ENCODE data around the gene LMCD1.
"Not testable (repeated sequence)": the region's sequence is repeated elsewhere in the genome, so short reads cannot be mapped to it uniquely, and the experiment has no call there.

The LMCD1 gene

DNA sequence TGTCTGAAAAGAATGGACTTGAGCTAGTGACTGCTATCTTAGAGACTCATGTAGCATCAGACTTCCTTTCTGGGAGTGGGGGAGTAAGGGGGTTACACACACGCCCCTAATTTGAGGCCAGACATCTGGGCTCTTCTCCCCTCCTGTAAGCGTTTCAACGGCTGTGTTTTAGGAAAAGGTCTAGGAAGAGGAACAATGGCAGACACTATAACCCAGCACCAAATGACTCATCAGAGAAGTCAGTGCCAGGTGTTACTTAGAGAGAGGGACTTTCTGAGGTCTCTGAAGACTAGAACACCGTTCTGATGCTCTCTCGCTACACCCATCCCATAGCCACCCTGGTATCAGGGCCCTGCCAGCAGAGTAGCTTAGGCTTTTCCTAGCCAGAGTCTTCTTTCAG lies 77.5 kb downstream of the LMCD1 start:
- FAIRE-seq (peak; percentile 51), DNase-seq (ENCODE audit: insufficient read length, low spot score) (peak; percentile 27)

DNA sequence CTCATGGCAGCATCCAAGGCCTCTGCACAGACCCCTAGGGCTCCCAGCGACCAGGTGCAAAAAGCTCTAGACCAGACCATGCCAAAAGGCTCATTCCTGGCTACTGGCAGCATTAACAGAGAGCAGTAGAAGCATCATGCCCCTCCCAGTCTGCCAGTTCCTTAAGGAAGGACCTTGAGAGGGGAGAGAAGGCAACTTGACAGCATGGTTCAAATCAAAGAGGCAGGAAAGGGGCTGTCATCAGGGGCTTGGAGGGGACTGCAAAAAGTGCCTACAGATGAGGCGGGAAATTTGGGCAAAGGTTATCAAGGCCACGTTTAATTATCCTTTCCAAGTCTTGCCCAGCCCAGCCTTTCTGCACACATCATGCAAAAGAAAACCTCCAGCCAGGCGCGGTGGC lies 78.3 kb downstream of the LMCD1 start:
- no peak for FAIRE-seq

DNA sequence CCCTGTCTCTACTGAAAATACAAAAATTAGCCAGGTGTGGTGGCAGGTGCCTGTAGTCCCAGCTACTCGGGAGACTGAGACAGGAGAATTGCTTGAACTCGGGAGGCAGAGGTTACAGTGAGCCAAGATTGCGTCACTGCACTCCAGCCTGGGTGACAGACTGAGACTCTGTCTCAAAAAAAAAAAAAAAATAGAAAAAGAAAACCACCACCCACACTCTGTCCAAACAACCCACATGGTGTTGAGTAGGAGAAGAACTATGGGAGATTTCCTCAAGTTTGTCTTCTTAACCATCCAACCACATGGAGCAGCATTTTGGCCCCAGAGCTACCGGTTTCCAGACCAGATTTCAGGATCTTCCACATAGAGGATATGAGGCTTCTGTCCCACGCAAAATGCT lies 78.8 kb downstream of the LMCD1 start:
- DNase-seq (ENCODE audit: insufficient read length, low spot score); FAIRE-seq: not testable (repeated sequence)

More for the DNA sequence above, 78.3 kb downstream of the LMCD1 start:
- DNase-seq (ENCODE audit: insufficient read length, low spot score) = no peak

DNA sequence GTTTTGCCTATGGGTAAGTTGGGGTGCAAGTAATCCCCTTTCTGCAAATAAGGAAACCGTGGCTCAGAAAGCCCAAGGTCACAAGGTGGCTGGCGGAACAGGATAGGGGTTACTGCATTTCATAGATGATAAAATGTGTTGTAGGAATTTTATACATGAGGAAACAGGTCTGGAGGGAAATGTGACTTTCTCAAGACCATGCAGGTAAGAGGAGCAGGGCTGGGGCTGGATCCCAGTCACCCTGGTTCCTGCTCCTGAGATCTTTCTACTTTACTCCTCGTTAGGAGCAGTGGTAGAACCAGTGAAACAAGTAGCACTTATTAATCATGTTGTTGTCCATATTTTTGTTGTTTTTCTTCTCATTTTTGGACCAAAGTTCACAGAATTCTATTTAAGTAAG lies 79.8 kb downstream of the LMCD1 start:
- DNase-seq (ENCODE audit: insufficient read length, low spot score) = no peak
- no peak for FAIRE-seq

DNA sequence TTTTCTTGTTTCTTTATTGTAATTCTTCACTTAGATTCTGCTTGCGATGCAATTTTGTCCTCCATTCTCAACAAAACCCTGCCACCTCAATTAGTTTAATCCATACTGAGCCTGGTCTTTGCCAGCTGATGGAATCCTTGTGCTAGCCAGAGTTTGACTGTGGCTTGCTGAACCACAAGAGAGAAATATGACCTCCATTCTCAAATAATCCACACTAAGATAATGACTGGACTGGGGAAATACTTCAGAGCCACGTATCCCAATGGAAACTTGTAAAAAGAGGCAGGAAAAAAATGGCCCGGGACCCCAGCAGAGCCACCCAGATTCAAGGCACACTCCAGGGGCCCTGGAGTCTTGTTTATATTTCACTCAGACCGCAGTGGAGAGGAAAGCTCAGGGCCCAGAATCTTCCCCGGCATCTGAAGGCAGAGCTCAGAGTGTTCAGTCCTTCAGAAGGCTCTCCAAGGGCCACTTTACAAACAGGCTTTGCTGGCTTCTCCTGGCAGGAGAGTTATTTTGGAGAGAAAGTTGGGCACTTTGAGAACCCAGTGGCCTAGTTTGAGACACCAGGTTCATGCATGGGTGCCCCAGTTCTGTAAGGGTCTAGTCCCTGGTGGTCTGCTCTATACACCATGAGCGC lies 80.3 kb downstream of the LMCD1 start:
- no peak for DNase-seq (ENCODE audit: insufficient read length, low spot score)
- FAIRE-seq = no peak

DNA sequence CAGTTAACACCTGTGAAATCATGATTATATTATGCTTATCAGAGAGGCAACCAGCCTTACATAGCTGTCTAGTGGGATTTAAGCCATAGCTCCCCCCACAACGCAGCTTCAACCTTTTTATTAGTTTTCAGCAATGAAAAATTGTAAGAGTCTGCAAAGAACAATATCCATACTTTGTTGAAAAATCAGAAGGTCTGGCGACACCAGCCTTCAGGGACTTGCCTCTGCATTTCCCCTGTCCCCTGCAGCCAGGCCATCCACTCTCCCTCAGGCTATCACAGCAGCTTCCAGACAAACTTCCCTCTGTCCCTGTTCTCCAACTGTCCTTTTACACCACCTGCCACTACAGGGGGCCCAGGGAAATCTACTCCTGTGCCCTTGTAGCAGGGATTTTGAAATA lies 83.0 kb downstream of the LMCD1 start:
- FAIRE-seq (no peak), DNase-seq (ENCODE audit: insufficient read length, low spot score) (no peak)

DNA sequence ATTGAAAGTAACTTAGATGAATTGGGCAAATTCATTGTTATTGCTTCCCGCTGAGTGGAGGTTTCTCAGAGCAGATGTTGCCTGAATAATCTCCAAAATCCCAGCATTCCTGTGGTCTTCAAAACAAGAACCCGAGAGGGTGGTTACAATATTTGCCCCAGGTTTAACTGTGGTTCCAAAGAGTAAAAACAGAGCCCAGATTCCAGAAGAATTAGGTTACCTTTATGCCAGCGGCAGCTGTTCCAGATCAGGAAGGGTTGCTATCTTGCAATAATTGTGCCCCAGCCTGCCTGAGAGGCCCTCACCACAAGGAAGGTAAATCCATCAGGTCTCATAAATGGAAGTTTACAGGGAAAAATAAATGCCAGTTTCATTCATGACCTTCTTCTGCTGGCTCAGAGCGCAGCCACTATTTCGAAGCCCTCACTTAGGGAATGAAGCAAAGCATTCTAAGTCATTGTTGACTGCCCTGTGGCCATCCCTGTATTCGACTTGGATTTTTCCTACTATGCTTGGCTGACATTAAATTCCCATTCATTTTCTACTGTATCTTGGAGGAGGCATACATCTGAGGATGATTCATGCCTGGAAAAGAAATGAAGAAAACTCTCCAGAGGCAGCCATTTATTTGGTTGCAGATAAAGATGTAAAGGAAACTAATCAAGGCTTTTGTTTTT lies 88.4 kb downstream of the LMCD1 start:
- DNase-seq (ENCODE audit: insufficient read length, low spot score) = no peak
- no peak for FAIRE-seq

DNA sequence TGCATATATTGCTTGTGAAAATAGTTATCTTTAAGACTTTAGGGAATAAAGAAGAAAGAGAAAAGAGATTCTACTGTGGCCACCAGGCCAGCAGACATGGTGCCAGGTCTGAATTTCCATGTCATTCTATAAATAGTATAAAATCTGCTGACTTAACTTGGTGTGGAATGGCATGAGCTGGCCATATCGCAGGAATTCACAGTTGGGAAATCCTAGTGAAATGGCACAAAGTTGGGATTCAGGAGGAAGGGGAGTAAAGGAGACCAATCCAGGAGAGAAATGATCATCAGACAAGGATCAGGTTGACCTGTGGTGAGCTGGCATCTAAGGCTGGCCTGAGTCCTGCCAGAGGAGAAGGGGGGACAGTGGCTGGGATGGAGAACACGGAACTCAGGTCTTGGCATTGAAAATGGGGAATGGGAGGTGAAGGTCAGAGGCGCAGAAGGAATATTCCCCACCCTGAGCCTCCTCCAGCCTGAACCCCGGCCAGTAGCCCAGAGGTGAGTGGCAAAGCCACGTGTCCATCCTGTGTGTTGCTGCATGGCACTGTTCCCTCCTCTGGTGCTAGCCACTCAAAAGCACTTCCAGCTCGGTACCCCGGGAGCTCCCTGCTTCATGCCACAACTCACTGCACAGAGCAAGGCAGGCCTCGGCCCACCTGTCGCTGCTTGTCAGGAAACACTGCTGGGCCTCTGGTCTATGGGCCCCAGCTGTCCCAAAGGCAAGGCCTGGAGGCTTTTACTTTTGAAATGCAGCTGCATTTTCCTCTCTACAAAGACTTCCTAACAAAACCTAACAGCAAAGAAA lies 91.6 kb downstream of the LMCD1 start:
- FAIRE-seq (no peak), DNase-seq (ENCODE audit: insufficient read length, low spot score) (no peak)

DNA sequence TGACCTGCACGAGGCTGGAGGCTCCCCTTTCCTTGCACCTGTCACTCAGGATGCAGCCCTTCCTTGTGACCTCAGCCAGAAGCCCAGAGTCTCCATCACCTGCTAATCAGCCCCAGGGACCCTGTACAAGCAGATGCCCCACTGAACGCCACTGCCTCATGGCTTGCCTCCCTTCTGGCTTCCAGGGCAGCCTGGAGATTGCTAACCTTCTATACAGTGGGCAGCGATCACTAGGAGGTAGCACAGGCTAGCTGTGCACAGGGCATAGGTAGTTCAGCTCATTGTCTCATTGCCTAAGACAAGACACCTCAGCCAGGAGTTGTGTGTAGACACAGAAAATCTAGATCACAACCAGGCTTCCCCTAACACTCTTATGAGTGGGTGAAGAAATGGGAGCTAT lies 93.6 kb downstream of the LMCD1 start:
- FAIRE-seq (no peak), DNase-seq (ENCODE audit: insufficient read length, low spot score) (no peak)

DNA sequence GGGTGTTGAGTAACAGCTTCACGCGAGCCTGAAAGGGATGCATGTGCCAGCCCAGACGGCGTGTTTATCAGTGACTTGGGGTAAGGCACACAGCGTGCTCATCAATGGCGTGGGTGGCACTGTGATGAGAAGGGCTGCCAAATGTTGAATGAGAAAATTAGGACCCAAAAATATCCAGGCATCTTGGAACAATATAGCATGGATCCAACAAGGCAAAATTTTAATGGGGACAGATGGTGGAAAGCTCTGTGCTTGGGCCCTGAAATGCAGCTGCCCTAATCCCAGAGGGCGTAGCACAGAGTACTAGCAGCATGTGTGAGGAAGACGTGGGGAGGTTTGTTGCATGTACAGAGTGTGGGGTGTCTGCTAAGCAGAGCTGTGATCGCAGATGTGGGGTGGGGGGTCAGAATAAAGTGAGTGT lies 94.1 kb downstream of the LMCD1 start:
- no peak for DNase-seq (ENCODE audit: insufficient read length, low spot score)
- no peak for FAIRE-seq

DNA sequence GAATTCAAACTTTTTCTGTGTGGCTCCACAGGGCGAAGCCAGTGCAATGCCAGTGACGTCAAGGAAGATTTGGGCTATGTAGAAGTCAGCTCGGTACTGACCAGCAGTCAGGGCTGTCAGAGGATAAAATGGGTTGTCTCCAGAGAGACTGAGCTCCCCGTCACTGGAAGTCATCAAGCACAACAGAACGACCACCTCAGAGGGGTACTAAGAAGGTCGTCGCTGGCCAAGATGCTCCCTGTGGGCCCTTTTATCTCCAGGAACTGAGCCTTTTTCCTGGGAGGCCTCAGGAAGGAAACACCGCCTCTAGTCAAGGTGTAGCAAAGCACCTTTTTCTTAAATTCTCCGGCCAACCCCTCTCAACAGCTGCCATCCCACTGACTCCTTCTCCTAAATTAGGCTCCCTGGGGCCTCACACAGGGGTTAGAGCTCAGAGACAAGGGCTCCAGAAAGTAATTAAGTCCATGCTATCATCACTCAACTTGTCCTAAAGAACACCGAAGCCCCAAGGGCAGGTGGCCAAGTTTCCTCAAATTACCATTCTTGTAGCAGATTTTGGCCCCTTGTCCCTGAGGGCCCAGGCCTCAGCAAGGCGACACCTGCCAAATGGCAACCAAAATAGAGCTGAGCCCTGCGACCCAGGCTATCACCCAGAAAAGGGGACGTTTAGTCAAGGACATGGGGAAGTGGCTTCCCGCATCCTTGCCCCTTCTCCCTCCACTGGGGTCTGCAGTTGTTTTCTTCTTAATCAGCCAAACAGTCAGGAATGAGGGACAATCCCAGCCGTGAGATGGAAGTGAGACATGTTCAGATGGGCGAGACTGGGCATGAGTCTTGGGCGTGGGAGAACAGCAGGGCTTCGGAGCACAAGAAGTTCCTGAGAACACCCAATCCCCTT lies 94.9 kb downstream of the LMCD1 start:
- FAIRE-seq = no peak
- no peak for DNase-seq (ENCODE audit: insufficient read length, low spot score)

DNA sequence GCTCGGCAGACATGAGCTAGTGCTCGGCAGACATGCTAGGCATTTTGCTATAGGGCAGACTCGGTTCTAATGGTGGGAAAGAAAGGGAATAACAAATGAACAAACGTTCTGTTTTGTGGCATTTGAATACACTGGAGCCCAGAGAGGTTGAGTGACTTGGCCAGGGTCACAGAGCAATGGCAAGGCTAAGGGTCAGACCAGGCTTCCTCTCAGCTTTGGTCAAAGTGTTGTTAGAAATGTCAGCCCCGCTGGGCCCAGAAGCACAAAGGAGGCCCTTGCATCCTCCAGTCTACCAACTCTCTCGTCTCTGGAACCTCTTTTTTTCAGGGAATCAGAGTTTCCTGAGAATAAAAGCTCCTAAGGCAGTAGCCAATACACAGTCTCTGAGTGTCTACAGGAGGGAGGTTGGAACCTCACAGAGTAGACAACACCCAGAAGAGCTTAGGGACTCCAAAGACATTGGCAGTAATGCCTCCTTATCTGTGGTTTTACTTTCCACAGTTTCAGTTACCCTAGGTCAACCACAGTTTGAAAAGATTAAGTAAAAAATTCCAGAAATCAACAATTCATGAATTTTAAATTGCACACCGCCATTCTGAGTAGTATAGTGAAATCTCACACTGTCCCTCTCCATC lies 95.7 kb downstream of the LMCD1 start:
- FAIRE-seq = no peak

DNA sequence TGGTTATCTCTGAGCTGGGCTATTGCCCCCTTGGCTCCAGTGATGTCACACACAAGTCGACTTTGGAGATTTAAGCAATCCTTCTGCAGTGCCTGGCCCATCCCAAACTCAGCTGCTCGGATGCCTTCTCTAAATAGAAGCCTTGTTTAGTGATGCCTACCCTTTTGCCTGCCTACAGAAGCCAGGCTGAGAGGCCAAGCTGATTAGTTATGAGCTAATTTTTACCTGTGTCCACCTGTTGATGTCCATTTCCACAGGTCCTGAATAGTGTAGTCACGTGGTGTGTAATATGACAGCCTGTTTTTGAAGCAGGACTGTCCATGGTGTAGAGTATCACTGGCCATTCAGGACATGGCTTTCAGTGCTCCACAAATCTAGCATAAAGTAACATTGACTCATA lies 97.5 kb downstream of the LMCD1 start:
- FAIRE-seq (no peak), DNase-seq (ENCODE audit: insufficient read length, low spot score) (no peak)

More for the DNA sequence above, 95.7 kb downstream of the LMCD1 start:
- no peak for DNase-seq (ENCODE audit: insufficient read length, low spot score)

DNA sequence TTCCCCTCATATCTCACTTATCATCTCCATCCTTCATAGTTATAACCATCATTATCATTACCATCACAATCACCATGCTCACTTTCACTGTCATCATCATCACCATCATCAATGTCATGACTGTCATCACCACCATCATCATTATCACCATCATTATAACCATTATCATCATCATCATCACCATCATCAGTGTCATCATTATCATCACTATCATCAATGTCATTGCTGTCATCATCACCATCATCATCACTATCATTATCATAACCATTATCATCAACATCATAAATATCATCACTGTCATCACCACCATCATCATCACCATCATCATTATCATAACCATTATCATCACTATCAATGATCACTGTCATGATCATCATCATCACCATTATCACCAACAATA lies 98.8 kb downstream of the LMCD1 start:
- no peak for DNase-seq (ENCODE audit: insufficient read length, low spot score)
- FAIRE-seq = no peak

DNA sequence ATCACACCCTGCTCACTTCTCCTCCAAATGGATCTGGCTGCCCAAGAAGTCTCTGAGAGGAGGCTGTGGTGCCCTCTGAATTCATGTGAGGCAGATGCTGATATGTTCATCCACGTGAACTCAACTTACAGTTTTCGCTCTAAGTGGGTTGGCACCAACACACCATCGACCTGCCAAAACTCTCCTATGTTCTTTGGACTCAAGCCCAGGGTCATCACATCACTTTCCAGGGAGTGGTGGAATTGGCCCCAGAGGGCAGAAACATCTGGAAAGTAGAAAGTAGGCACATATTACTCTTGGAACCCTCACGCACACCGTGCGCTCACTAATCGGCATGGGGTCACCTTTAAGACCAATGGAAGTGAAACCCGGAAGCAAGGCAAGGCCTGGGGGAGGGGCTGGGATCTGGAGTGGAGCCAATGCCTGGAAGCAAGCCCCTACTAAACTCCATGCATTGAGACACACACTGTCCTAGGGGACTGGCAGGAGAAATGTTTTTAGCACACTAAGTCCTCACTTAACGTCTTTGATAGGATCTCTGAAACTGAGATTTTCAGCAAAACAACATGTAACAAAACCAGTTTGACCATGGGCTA lies 101.6 kb downstream of the LMCD1 start:
- DNase-seq (ENCODE audit: insufficient read length, low spot score) (no peak), FAIRE-seq (no peak)

DNA sequence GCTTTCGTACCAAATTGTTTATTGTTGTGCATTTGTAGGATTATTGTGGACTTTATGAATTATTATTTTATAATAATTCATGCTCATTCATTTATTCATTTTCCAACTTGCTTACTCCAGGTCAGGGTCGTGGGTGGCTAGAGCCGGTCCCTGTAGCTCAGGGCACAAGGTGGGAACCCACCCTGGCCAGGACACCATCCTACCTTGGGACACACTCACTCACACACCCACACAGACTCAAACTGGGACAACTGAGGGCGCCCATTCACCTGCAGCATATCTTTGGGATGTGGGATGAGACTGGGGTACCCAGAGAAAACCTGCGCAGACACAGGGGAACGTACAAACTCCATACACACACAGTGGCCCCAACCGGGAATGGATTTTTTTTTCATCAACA lies 102.4 kb downstream of the LMCD1 start:
- FAIRE-seq (no peak), DNase-seq (ENCODE audit: insufficient read length, low spot score) (no peak)

DNA sequence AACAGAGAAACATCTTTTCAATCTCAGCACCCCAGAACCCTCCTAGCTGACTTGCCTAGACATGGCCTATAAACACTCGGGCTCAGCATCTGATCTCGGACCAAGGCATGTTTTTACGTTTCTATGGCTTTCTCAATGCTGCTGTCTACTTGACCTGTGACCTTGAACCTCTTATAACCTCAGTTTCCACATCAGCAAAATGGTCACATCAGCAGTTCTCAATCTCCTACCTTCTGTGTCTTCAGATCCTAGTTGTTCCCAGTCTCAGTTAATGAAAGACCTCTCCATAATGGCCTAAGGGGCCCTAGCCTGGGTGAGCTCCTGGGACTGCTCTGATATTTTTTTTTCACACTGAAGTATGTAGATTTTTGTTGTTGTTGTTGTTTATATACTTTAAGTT lies 103.4 kb downstream of the LMCD1 start:
- FAIRE-seq (no peak), DNase-seq (ENCODE audit: insufficient read length, low spot score) (no peak)

DNA sequence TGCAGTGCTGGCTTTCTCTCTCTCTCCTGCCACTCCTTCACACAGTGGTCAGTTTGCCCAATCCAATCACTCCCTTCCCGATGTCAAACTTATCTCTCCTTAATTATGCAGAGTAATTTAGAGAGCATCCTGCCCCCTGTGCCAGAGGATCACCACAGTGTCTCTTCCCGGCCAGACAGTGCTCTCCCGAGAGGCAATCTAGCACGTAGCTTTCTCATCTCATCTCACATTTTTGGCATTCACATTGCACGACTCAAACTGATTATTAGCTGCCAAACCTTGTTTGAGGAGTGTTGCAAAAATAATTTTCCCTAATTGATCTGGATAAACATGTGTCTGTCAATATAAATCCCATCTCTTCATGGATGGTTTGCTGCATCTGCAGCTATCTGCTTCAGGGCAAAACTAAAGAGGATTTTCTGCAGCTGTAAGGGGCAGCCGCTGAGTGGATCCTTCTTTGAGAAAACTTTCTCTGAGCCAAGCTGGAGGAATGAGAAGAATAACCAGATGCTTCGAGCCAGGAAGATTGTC lies 105.1 kb downstream of the LMCD1 start:
- DNase-seq (ENCODE audit: insufficient read length, low spot score) (no peak), FAIRE-seq (no peak)

DNA sequence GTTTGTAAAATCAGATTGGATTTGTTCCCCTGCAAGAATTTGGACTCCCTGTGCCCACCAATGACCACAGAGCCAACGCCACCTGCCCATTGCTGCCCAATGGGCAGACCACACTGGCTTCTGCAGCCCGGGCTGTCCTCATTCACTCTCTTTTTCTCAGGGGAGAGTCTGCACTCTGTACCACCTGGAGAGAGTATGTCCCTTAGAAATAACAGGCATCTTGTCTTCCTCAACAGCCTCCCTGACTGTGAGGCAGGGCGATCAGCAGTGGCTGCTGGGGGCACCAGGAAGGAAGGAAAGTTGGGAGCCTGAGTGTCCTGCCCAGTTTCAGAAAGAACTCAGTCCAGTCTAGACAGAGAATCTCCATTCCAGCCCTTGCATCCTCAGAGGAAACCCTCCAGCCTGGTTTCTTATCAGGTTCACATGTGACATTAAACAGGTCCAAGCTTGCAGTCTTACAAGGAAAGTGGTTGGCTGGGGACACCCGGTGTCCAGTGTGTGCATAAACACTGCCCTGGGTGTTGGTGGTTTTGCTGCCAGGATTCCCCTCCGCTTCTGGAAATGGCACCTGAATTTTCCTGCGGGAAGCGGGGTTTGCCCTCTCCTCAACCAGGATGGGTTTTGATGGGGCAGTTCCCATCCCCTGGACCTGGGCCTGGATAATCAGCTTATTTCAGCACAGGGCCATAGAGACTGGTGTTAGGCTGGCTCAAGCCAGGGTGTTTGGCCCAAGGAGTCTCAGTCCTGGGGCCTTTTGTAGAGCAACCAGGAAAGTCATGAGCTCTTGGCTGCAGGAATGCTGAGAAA lies 105.8 kb downstream of the LMCD1 start:
- no peak for FAIRE-seq

More for the DNA sequence above, 105.8 kb downstream of the LMCD1 start:
- no peak for DNase-seq (ENCODE audit: insufficient read length, low spot score)
